ENCODE data around the gene DEFB114.

DNA sequence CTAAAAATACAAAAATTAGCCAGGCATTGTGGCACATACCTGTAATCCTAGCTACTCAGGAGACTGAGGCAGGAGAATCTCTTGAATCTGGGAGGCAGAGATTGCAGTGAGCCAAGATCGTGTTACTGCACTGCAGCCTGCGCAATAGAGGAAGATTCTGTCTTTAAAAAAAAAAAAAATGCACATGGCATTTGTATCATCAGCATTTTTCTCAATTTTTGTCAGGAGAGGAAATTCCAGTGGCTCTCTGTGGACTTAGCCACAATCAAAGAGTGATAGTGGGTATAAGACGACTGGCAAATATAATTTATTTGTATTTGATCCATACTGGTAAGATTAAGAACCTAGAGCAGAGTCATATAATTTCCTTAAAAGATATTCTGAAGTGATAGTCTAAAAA lies 28.6 kb downstream of the DEFB114 start:
- TF ChIP-seq YY1 (IDR thresholded peaks at IDR 0.05; ENCODE audit: insufficient read depth, insufficient read length): no peak
- no peak for TF ChIP-seq SUZ12 (IDR thresholded peaks at IDR 0.05; ENCODE audit: extremely low read depth, insufficient read depth, insufficient read length)
